NCI-H128 (cell line): ENCODE measurements around the gene FOXP3.
"Not testable (repeated sequence)": the region's sequence is repeated elsewhere in the genome, so short reads cannot be mapped to it uniquely, and the experiment has no call there.

ENCODE experiments used
- DNase-seq: peaks from one replicate; lab custom pipeline; 2025; ENCODE audit not compliant: unreplicated experiment; lab: John Stamatoyannopoulos, UW

Gene FOXP3

GRCh38 chrX:49264460-49264859, at the start of gene FOXP3:
TSS of gene FOXP3 (minus strand) at chrX:49264710. CDS start at chrX:49258505, 6,205 bp downstream.
- DNase-seq: no peak

GRCh38 chrX:49312176-49312575, 47.7 kb upstream of the FOXP3 start:
- DNase-seq: no peak

GRCh38 chrX:49310371-49310770, 45.9 kb upstream of the FOXP3 start:
- DNase-seq: no peak

GRCh38 chrX:49309401-49309981, 45.0 kb upstream of the FOXP3 start:
- DNase-seq: no peak

GRCh38 chrX:49308604-49309269, 44.2 kb upstream of the FOXP3 start:
- DNase-seq: no peak

- not testable (repeated sequence) for DNase-seq
Observed at GRCh38 chrX:49307775-49308174, 43.3 kb upstream of the FOXP3 start.

GRCh38 chrX:49303346-49303745, 38.8 kb upstream of the FOXP3 start, which contains the start of gene GAGE10:
TSS of gene GAGE10 (plus strand) at chrX:49303646. CDS start at chrX:49304860, 1,214 bp downstream.
- DNase-seq: no peak

GRCh38 chrX:49300703-49301102, 36.2 kb upstream of the FOXP3 start:
- DNase-seq: no peak

- not testable (repeated sequence) for DNase-seq
Observed at GRCh38 chrX:49299293-49299692, 34.8 kb upstream of the FOXP3 start.

- DNase-seq: no peak
Observed at GRCh38 chrX:49292400-49293362, 28.2 kb upstream of the FOXP3 start.

- no peak for DNase-seq
Observed at GRCh38 chrX:49291615-49292337, 27.3 kb upstream of the FOXP3 start.

GRCh38 chrX:49290215-49290614, 25.7 kb upstream of the FOXP3 start:
- no peak for DNase-seq

- no peak for DNase-seq
Observed at GRCh38 chrX:49287665-49288064, 23.2 kb upstream of the FOXP3 start.

GRCh38 chrX:49286581-49286980, 22.1 kb upstream of the FOXP3 start:
- no peak for DNase-seq

- no peak for DNase-seq
Observed at GRCh38 chrX:49286136-49286535, 21.6 kb upstream of the FOXP3 start.

- DNase-seq: no peak
Observed at GRCh38 chrX:49284212-49284611, 19.7 kb upstream of the FOXP3 start.

- DNase-seq: no peak
Observed at GRCh38 chrX:49282647-49283011, 18.1 kb upstream of the FOXP3 start.

GRCh38 chrX:49278081-49278480, 13.6 kb upstream of the FOXP3 start:
- DNase-seq: no peak

GRCh38 chrX:49277535-49277830, 13.0 kb upstream of the FOXP3 start:
- no peak for DNase-seq

GRCh38 chrX:49276671-49277534, 12.4 kb upstream of the FOXP3 start:
- DNase-seq: no peak
